Stromal cell of bone marrow (primary cell): Measurements from ENCODE around the gene PALD1.

Experiments used
- DNase-seq: peaks from one replicate; pipeline ENCODE4 v3.0.0-alpha.2; 2012; ENCODE audit warnings: low read depth

The PALD1 gene

GRCh38 chr10:70592186-70592735, 113.7 kb downstream of the PALD1 start:
- DNase-seq: no peak

GRCh38 chr10:70592746-70593512, 114.4 kb downstream of the PALD1 start:
- no peak for DNase-seq

GRCh38 chr10:70593513-70593890, 114.9 kb downstream of the PALD1 start:
- DNase-seq: no peak

- DNase-seq: no peak
These were observed 115.6 kb downstream of the PALD1 start for GRCh38 chr10:70594161-70594560.

GRCh38 chr10:70595566-70596016, 117.0 kb downstream of the PALD1 start:
- no peak for DNase-seq

- DNase-seq: no peak
These were observed 117.7 kb downstream of the PALD1 start for GRCh38 chr10:70596110-70596798.

GRCh38 chr10:70596860-70597809, 118.6 kb downstream of the PALD1 start:
- no peak for DNase-seq

DNA sequence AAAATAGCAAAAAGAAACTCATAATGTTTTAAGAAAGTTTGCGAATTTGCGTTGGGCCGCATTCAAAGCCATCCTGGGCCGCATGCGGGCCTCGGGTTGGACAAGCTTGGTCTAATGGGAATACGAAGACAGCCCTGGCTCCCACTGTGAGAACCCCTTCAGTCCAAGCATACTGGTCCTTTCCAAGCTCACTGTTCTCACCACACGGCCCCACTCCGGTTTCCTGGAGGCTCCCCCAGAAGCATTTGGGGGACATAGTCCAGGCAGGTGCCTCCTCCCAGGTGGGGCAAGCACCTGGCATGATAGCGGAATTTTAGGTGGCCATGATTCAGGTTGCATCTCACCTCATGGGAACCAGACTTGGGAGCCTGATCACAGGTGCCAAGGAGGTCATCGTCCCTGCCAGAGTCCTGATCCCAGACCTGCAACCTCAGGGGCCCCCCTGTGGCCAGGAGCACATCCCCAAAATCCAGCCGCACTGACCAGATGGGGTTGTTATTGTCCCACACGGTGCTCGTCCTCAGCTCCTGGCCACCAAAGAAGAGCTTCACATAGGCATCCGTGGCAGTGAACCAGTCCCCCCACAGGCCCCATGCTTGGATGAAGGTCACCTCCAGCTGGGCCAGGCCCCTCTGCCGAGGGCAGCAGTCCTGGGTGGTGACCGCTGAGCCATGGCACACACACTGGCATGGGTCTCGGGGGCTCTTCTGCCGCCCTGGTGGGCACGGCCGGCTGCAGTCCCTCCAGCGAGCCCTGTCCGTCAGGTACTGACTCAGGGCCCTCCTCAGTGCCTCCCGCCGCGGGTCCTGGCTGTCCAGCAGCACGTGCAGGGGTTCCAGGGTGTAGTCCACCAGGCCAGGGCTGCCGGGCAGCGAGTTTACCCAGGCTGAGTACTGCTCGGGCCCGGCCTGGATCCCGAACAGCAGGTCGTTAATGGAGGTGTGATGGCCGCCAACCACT, 119.6 kb downstream of the PALD1 start:
- no peak for DNase-seq

DNA sequence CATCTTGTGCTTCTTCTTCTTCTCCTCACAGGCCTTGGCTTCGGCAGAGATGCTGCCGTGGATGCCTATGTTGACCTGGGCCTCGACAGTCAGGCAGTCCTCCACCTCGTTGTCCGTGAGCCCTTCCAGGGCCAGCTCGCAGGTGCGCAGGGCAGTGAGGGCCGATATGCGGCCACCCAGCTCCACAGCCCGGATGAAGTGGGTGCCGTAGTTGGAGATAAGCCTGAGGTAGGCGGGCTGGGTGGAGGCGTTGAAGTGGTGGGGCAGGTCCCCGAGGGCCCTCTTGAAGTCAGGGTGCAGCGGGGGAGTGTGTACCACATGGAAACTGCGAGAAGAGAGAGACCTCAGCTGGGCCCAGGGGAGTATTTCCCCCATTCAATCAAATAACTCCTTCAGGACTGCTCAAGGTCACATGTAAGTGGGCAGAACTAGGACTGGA, 120.3 kb downstream of the PALD1 start:
- DNase-seq: no peak

DNA sequence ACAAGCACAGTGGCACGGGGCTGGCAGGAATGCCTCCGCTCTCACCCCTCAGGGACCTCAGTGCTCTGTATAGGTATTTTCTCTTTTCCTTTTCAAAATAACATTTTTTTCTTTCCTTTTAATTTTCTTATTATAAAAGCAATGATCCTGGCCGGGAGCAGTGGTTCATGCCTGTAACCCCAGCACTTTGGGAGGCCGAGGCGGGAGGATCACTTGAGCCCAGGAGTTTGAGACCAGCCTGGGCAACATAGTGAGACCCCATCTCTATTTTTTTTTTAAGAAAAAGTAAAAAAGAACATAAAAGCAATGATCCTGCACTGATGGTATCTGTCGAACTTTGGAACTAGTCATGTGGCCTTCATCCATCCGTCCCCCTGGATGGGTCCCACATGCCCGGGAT, 120.8 kb downstream of the PALD1 start:
- DNase-seq: no peak

DNA sequence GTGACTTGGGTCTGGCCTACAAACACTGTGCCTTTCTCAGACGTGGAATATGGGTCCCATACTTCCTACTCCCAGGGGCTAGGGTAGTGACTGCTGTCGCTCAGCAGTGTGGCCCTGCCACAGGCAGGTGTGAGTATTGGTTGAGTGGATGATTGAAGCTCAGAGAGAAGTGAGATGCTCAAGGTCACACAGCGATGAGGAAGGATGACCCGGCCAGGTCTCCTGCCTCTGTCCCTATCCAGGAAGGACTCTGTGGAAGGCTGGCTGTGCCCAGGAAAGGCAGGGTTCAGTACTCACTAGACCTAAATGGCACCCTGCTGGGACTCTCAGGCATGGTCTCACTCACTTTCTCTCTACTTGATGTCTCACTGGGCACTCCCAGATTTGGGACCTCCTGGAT, 121.2 kb downstream of the PALD1 start:
- DNase-seq: no peak

GRCh38 chr10:70600512-70601395, 122.2 kb downstream of the PALD1 start:
- no peak for DNase-seq

DNA sequence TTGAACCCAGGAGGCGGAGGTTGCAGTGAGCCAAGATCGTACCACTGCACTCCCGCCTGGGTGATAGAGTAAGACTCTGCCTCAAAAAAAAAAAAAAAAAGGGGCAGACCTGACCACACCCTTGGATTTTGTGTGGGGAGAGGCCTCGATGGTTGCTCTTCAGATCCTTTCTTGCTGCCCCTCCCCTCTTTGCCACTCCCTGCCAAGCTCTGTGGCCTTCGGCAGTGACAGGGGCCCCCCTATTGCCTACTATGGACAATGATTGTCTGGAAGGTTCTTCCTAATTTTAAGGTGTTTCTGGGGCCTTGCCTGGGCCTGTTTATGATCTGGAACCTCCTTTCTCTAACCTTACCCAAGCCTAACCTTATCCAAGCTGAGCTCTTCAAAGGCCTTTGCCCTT, 123.2 kb downstream of the PALD1 start:
- no peak for DNase-seq

DNA sequence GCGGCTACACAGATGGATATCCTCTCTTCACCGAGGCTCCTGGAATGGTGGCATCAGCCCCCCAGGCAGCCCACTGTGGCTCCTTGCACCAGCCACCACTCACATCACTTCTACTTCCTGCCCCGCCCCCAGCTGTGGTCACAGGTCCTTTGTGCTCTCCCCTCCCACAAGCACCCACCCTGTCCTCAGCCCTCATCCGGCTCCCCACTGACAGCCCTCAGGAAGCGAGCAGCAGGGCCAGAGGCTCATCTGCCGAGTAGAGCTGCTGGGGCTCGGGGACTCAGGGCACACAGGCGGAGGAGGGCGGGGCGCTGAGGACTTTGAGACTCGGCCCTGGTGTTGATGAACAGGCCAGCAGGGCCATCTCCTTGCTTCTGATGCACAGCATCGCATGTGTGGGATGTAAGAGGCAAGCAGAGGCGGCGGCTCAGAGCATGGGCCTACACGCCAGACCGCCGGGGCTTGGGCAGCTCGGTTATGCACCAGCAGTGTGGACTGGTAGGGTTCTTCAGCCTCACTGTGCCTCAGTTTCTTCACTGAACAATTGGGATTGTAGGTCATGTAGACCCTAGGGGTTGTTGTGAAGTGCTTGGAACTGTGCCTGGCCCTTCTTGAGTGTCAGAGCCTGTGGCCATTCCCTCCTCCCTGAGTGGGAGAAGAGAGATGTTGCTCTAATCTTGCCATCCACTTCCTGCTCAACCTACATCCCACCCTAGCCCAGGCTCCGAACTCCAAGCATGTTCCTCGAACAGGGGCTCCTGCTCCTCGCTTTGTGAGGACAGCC, 124.3 kb downstream of the PALD1 start, which contains the start of gene PRF1:
Gene PRF1, minus strand, starts transcription at position 77 of the 784 bp plus-strand sequence. CDS start 1,839 bp downstream, outside the sequence.
- no peak for DNase-seq

GRCh38 chr10:70603449-70603801, 124.9 kb downstream of the PALD1 start:
- DNase-seq: no peak

DNA sequence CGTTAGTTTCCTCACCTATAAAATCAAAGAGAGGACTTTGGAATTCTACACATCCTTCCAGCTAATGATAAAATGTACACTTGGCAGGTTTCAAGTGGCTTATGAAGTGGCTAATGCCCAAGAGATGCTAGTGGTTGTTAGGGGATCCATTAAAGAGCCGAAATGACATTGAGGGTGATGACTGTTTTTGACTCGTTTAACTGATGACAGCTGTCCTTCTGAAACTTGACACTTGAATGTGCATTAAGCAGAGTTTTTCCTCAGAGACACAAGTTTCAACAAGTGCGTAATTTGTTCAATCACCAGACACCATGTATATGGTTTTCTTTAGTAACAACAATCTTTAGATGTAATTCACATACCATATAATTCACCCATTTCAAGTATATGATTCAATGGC, 125.5 kb downstream of the PALD1 start:
- no peak for DNase-seq

- no peak for DNase-seq
These were observed 126.6 kb downstream of the PALD1 start for GRCh38 chr10:70605161-70605560.

GRCh38 chr10:70607936-70608335, 129.4 kb downstream of the PALD1 start:
- DNase-seq: no peak

DNA sequence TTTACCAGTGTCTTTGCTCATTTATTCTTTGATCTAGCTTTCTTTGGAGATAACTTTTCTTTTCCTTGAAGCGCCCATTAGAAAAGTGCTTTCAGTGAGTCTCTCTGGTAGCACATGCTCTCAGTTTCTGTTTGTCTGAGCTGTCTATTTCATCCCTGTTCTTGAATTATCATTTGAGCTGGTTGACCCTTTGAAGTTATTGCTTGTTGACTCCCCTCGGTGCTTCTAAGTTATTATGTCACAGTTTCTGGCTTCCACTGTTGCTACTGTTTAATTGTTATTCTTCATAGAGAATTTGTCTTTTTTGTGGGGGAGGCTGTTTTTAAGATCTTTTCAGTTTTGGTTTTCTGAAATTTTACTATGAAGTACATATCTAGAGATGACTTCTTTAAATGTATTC, 135.4 kb downstream of the PALD1 start:
- no peak for DNase-seq
